H1 (cell line): ENCODE results near the gene CPSF7. TPM values are rescaled to one million over a fixed set of nuclear protein-coding genes. Genes with fewer than 3 reads are reported as not detected.

Experiments
- JUND ChIP-seq: IDR thresholded peaks from 2 replicates; pipeline ENCODE4 v1.6.1; 2011; ENCODE audit warnings: mild to moderate bottlenecking, improper control_type of control experiment, low read length
- KDM1A ChIP-seq: fragments of 200-600, 300-600 bp; sonication (generic); IDR thresholded peaks from 2 replicates; pipeline ENCODE4 v1.7.1; 2016; ENCODE audit warnings: mild to moderate bottlenecking, low read length, borderline replicate concordance
- TAF7 ChIP-seq: optimal IDR thresholded peaks from 2 replicates; pipeline ENCODE3; 2011; ENCODE audit warnings: low read depth, mild to moderate bottlenecking, inconsistent platforms, low read length, moderate library complexity, borderline replicate concordance
- polyA plus RNA-seq, 7 experiments: library from polyadenylated mRNA; depleted of rRNA in 3 of 7; stranded (reverse) in 5 of 7; unstranded in 2 of 7; fragments of >200 nt in 5 of 7; fragments of 200-250 nt in 2 of 7; gene quantifications; 1 replicate in 5 of 7; 2 replicates in 1 of 7; 4 replicates in 1 of 7; pipeline versions ENCODE4 v1.2.1 to v1.2.3, GENCODE V29; 2011 to 2013; ENCODE audit warnings: missing spikeins in 2 of 7, mixed read lengths in 2 of 7
- total RNA-seq: library from RNA; stranded (reverse); fragmentation: NEBNext Ultra II Directional; extraction: Animal tissue kit (Norgen Biotek cat#: 25700); gene quantifications from 2 replicates; pipeline ENCODE4 v1.2.1, GENCODE V29; 2021
- TF ChIP-seq, protein P1 (sequence below): IDR thresholded peaks from 2 replicates; pipeline ENCODE4 v1.6.1; 2011; ENCODE audit warnings: low read length, improper control_type of control experiment

Gene CPSF7
- total and polyA plus RNA-seq, 2 of the 8 experiments (the other 6 are each of a cell fraction or from before 2014, with no cell fraction given), result 95.9 to 122 TPM

- TF ChIP-seq, protein P1, sequence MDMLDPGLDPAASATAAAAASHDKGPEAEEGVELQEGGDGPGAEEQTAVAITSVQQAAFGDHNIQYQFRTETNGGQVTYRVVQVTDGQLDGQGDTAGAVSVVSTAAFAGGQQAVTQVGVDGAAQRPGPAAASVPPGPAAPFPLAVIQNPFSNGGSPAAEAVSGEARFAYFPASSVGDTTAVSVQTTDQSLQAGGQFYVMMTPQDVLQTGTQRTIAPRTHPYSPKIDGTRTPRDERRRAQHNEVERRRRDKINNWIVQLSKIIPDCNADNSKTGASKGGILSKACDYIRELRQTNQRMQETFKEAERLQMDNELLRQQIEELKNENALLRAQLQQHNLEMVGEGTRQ, result no peak
- TF ChIP-seq TAF7 (no peak), JUND (no peak), KDM1A (no peak)
Measured at GRCh38 chr11:61472282-61472681, 42.5 kb upstream of the CPSF7 start (continued).
